Colonic mucosa (tissue), 4 donors: ENCODE data around the gene SYT3. TPM values are rescaled to one million over a fixed set of nuclear protein-coding genes. Genes with fewer than 3 reads are reported as not detected.

Experiments used
- DNase-seq: peaks from one replicate; pipeline ENCODE4 v3.0.0-alpha.2; 2020
- H3K27ac ChIP-seq: fragments of 200-600 bp; one replicate; pipeline ENCODE4 v1.8.0; 2021
- H3K27me3 ChIP-seq: fragments of 200-600 bp; one replicate; pipeline ENCODE4 v1.8.0; 2021
- H3K36me3 ChIP-seq: fragments of 200-600 bp; one replicate; pipeline ENCODE4 v1.8.0; 2021
- H3K4me1 ChIP-seq: fragments of 200-600 bp; one replicate; pipeline ENCODE4 v1.8.0; 2021; ENCODE audit warnings: mild to moderate bottlenecking
- H3K4me3 ChIP-seq: fragments of 200-600 bp; one replicate; pipeline ENCODE4 v1.8.0; 2021
- H3K9ac ChIP-seq, 2 donors: one replicate each; pipeline ENCODE4 v1.7.0; 2013; ENCODE audit warnings: control low read depth in 2 of 2, low read depth in 2 of 2, low read length in 2 of 2
- H3K9me3 ChIP-seq: fragments of 200-600 bp; one replicate; pipeline ENCODE4 v1.8.0; 2021
- intact Hi-C: fragments of 100-400 bp; cut with DNase I; formaldehyde crosslinking; loops from one replicate; pipeline ENCODE4 v1.14.1; 2022
- total RNA-seq, 2 donors: library from RNA; stranded (reverse); fragmentation: NEBNext Ultra II Directional in 1 of 2; extraction: Animal tissue kit (Norgen Biotek cat#: 25700) in 1 of 2; gene quantifications; one replicate each; pipeline ENCODE4 v1.2.1, GENCODE V29; 2021
- TF ChIP-seq, protein P1 (sequence below): fragments of 200-600 bp; IDR thresholded peaks from one replicate; pipeline ENCODE4 v1.8.0; 2022; ENCODE audit warnings: antibody characterized with exemption, mild to moderate bottlenecking
- donor health status: healthy.
- donor health status: DM: no; HTN: no; CAD: no.
- donor health status: DM: no; HTN: no; CAD: no.

SYT3 gene
- total RNA-seq, 2 donors from 2014 or later, result 0.13 TPM; not detected in 1

DNA sequence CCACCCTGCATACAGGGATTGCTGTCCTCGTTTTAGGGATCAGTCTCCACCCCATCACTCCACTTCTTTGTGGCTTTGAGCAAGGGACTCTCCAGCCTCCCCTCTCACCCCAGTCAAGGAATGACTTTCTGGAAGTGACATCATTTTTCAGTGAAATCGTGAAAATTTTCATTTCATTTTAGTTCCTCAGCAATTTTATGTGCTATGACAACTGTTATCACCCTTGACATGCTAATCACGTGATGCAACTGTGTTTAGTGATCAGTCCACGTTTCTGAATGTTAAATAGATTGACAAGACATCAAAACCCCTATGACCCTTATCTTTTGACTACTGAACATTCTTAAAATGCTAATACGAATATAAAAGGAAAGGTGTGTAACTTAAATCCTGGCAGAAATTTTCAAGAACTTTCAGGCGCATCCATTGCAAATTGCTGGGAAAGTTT is 17.6 kb upstream of the SYT3 start:
- Histone ChIP-seq H3K9ac (no peak overlapping the region), H3K4me3 (no peak overlapping the region), H3K4me1 (no peaks in the 10 kb centered on the region), H3K27ac (no peak overlapping the region), H3K27me3 (peaks cover 7% of the 10 kb centered on the region), H3K9me3 (no peaks in the 10 kb centered on the region), H3K36me3 (no peaks in the 10 kb centered on the region)
- intact Hi-C loops, result no loop called here
- no peak for DNase-seq
- TF ChIP-seq, protein P1, sequence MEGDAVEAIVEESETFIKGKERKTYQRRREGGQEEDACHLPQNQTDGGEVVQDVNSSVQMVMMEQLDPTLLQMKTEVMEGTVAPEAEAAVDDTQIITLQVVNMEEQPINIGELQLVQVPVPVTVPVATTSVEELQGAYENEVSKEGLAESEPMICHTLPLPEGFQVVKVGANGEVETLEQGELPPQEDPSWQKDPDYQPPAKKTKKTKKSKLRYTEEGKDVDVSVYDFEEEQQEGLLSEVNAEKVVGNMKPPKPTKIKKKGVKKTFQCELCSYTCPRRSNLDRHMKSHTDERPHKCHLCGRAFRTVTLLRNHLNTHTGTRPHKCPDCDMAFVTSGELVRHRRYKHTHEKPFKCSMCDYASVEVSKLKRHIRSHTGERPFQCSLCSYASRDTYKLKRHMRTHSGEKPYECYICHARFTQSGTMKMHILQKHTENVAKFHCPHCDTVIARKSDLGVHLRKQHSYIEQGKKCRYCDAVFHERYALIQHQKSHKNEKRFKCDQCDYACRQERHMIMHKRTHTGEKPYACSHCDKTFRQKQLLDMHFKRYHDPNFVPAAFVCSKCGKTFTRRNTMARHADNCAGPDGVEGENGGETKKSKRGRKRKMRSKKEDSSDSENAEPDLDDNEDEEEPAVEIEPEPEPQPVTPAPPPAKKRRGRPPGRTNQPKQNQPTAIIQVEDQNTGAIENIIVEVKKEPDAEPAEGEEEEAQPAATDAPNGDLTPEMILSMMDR, result no peak

DNA sequence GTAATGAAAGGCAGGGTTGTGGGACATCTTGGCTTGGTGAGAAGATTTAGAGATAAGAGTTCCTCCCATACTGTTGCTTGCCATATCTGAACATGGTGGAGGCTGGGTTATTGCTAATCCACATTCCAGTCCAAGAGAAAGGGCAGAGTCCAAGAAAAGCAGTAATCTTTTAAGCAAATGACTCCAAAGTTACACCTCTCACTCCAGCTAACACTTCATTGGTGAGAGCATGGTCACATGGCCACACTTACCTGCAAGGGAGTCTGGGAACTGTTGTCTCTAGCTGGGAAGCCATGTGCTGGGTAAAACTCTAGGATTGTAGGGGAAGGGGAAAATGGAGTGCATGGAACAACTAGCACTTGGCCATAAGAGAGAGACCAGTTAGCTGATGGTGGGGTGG is 15.2 kb upstream of the SYT3 start:
- Histone ChIP-seq H3K27me3 (peaks cover 7% of the 10 kb centered on the region), H3K27ac (no peak overlapping the region), H3K9ac (no peak overlapping the region), H3K4me3 (no peak overlapping the region), H3K36me3 (no peaks in the 10 kb centered on the region), H3K4me1 (no peaks in the 10 kb centered on the region), H3K9me3 (no peaks in the 10 kb centered on the region)
- TF ChIP-seq, protein P1, result no peak
- intact Hi-C loops, result no loop called here
- no peak for DNase-seq

DNA sequence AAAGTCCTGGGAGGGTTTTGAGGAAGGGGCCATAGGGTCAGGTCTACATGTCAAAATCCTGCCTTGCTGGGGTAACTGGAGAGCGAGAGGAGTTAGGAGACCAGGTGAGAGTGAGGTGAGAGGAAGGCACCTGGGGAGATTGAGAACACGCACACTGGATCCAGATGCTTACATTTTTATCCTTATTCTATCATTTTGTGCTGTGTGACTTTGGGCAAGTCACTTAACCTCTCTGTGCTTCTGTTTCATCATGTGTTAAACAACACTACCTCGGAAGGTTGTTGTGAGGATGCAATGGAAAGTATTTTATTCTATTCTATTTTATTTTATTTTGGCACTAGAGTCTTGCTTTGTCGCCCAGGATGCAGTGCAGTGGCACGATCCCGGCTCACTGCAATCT is 13.0 kb upstream of the SYT3 start:
- Histone ChIP-seq H3K27me3 (no peaks in the 10 kb centered on the region), H3K36me3 (no peaks in the 10 kb centered on the region), H3K9me3 (no peaks in the 10 kb centered on the region), H3K4me3 (no peak overlapping the region), H3K4me1 (no peaks in the 10 kb centered on the region), H3K27ac (no peak overlapping the region), H3K9ac (no peak overlapping the region)
- TF ChIP-seq, protein P1, result no peak
- intact Hi-C loops, result no loop called here
- no peak for DNase-seq

DNA sequence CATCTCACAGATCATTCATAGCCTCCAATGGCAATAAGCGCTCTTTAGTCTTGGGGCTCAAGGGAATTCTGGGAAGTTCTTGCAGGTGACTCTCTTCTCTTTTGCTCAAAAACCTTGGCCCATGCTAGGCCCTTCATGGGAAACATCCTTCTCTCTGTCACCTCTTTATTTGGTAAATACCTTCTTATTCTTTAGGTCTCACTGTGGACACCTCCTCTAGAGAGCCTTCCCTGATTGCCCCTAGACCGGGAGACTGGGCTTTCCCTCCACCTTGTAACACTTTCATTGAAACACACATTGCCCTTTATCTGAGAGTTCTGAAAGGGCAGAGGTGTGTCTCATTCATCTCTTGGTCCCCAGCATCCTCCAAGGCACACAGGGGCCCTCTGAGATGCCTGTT is 11.5 kb upstream of the SYT3 start:
- Histone ChIP-seq H3K27me3 (no peaks in the 10 kb centered on the region), H3K36me3 (no peaks in the 10 kb centered on the region), H3K9ac (no peak overlapping the region), H3K9me3 (no peaks in the 10 kb centered on the region), H3K27ac (no peak overlapping the region), H3K4me1 (no peaks in the 10 kb centered on the region), H3K4me3 (no peak overlapping the region)
- intact Hi-C loops, result no loop called here
- no peak for DNase-seq
- TF ChIP-seq, protein P1, result no peak

DNA sequence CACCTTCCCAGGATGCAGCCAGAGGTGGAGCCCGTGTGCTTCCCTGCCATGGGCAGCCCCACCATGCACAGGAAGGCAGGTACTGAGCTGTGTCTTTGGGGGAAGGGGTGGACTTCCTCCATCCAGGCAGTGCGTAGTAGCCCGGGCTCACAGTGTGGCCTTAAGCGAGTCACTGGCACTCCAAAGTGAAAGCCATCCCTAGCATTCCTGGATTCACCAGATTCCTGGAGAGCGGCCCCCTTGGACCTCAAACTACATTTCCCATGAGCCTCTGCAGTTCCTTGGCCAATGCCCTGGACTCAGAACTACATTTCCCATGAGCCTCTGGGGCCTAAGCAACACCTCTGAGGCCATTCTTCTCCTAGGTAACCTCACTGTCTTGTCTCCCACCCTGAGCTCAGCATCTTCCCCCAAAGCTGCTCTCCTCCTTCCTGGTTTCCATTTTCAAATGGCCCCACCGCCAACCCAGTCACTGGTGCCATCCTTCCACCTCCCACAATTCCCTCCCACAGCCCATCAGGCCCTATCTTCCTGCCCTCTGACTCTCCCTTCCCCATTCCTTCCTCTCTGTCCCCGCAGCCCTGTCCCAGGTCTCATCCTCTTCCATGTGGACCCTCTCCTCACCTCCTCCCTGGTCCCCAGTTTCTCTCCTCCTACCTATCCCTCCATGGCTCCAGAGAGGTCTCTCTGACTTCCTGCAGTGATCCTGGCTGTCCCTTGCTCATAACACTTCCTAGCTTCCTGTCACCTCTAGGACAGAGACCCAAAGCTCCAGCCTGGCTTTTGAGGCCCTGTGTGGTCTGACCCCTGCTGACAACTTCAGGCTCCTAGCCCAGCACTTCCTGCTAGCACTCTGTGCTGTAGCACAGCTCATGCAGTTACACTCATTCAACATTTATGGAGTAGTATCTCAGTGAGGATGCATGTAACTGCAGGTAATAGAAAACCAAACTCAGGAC is 10.0 kb upstream of the SYT3 start, which contains the start of gene C19orf81:
TSS of gene C19orf81 (plus strand) at position 13 of the 959 bp plus-strand sequence. CDS start at position 13, 0 bp downstream.
- H3K27ac ChIP-seq, result no peak within 1 kb of the TSS
- H3K27me3 ChIP-seq, result no peaks in the 10 kb centered on the region
- H3K4me1 ChIP-seq, result no peaks in the 10 kb centered on the region
- TF ChIP-seq, protein P1, result no peak
- no peaks in the 10 kb centered on the region for H3K36me3 ChIP-seq
- no peaks in the 10 kb centered on the region for H3K9me3 ChIP-seq
- no peak for DNase-seq
- no peak within 1 kb of the TSS for H3K4me3 ChIP-seq
- H3K9ac ChIP-seq, result no peak within 1 kb of the TSS
- intact Hi-C loops, result no loop called here
